ENCODE data around the gene TNK1.

TNK1 gene

DNA sequence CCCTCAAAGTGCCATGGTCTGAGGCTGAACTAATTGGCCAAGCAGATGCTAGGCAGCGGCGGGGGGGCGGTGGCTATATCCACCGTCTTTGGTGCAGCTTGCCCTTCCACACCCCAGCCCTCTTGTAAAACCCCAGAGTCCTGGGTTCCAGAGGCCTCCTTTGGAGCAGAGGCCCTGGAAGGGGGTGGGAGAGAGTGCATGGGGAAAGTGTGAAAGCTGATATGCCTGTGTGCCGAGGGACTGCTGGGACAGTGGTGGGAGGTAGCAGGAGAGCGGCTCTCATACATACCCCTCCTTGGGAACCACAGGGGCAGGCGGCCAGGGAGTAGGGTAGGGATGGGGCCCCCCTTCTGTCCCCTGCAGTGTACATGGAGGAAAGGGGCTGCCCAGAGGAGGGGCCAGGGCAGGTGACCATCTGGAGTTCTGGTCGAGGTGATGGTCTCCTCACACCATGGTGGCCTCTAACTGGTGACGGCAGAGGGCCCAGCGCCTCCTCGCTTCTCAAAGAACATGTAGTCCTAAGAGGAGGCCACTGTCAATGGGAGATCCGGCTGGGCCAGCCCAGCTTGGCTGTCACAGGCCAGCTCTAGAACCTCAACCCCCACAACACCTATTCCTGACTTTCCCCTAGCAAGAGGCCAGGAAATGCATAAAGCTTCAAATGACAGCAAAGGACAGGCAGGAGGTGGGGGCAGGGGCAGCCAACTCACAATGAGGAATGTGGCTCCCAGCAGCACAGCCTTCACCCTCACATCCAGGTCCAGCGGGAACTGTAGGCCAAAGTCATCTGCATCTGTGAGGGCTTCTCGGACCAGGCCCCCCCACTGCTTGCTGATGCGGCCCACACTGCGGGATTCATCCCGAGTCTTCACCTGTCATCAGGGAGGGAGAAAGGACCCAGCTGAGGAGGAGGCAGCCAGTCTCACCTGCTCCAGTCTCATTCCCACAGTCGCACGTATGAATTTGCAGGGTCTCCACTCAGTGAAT lies 9.3 kb downstream of the TNK1 start:
- Mint-ChIP-seq H3K27ac (peak overlapping the region; percentile 5), H3K4me1 (peaks cover 45% of the 10 kb centered on the region), H3K4me3 (no peak overlapping the region), H3K27me3 (peaks cover 3% of the 10 kb centered on the region), H3K9me3 (no peaks in the 10 kb centered on the region), H3K36me3 (peaks cover 56% of the 10 kb centered on the region)
- CTCF ChIA-PET: no interaction called here
- no peak for DNase-seq

DNA sequence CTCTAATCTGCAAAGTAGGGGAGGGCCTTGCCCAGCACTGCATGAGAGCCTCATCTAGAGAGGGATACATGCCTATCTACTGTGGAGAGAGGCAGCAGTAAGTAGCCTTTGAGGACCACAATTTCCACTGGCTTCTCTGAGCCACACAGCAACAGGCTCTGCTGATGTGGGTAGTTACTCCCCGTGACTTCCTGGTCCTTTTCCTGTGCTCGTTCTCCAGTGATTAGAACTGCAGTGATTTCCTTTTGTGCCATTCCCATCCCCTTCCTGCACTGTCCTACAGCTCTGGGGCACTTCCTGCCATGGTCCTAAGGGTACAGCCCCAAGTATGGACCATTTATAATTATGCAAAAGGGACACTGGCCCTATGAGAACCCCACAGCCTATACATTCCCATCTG lies 10.4 kb downstream of the TNK1 start:
- no peak overlapping the region for H3K27ac Mint-ChIP-seq
- H3K4me1 Mint-ChIP-seq: peaks cover 45% of the 10 kb centered on the region
- DNase-seq: no peak
- CTCF ChIA-PET: interaction anchor here (1.0 kb wide), 1 partner anchor 36 kb away, joined by 3 read pairs; no protein-coding TSS in a partner anchor
- peaks cover 53% of the 10 kb centered on the region for H3K36me3 Mint-ChIP-seq
- no peaks in the 10 kb centered on the region for H3K9me3 Mint-ChIP-seq
- H3K4me3 Mint-ChIP-seq: no peak overlapping the region
- peaks cover 7% of the 10 kb centered on the region for H3K27me3 Mint-ChIP-seq

DNA sequence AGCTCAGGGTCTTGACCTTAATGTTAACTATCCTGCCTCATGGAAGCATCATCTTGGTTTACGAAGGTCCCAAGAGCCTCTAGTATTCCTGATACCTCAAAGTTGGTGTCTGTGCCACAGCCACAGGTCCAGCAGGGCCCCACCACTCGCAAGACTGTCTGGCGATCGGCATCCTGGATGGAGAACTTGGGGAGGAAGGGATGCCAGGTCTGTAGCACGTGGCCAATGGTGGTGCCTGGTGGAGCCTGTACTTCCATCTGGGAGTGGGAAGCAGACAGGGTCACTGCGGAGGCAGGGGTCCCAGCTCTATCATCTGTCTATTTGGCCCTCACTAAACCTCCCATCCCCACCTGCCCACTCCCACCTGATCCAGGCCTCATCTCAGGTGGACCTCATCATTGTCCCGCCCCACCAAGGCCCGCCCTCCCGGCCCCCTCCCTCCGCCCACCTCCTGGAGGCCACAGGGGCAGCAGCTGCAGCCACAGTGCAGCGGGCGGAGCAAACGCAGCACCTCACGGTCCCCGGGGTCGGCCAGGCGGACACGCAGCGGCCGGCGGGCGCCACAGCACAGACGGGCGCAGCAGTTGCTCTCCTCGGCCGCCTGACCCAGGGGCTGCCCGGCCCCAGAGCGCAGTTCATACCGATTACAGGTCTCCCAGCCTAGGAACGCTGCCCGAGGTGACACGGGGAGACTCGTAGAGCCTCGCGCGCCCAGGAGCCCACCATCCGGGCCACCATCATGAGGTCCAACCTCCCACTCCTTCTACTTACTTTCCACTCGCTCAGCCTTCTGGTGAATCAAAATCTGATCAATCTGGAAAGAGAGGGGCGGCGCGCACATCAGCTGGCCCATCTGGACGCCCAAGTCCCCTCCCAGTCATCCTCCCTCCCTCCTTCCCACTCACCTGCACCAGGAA lies 12.1 kb downstream of the TNK1 start:
- Mint-ChIP-seq H3K27ac (peak overlapping the region; percentile 75), H3K9me3 (no peaks in the 10 kb centered on the region), H3K4me1 (peaks cover 41% of the 10 kb centered on the region), H3K27me3 (peaks cover 7% of the 10 kb centered on the region), H3K36me3 (peaks cover 47% of the 10 kb centered on the region), H3K4me3 (peak overlapping the region; percentile 94)
- DNase-seq: no peak
- CTCF ChIA-PET: interaction anchor here (0.6 to 0.7 kb wide), 3 partner anchors 44 to 106 kb away, joined by 3 to 4 read pairs (median 3); no protein-coding TSS in a partner anchor

DNA sequence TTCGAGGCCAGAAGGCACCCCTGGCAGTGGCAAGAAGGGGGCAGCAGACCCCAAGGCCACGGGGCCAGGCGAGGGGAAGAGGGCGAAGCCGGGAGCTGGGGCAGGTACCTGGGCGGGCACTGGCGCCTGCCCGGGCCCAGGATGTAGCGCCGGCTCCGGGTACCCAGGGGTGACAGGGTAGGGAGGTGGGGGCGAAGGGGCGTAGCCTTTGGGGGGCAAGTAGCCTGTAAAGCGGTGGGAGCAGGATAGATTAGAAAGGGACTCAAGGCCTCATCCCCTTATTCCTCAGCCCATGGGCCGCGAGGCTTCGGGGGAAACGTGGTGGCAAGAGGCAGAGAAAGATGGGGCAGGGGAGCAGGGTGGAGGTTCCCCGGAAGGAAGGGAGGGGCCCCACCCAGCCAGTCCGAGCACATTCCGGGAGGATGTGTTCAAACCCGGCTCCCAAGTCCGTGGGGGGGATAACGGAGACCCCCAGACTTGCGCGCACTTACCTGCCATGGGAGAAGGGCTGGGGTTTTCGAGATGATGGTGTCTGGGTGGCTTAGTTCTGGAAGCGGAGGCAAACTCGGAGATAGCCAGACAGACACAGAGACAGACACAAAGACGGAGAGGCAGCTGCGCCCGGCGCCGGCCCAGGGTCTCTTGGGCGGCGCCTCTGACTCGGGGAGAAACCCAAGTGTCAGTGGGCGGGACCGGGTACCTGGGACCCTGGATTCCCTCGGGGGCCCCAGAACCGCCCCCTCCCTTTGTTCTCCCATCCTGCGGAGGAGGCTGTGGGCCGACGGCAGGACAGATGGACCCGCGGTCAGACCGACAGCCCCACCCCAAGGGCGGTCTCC lies 12.9 kb downstream of the TNK1 start:
- H3K4me1 Mint-ChIP-seq: peaks cover 41% of the 10 kb centered on the region
- H3K4me3 Mint-ChIP-seq: peak overlapping the region; percentile 94
- peak overlapping the region; percentile 87 for H3K27ac Mint-ChIP-seq
- CTCF ChIA-PET: interaction anchor here (0.6 to 2.3 kb wide), 2 partner anchors 43 to 98 kb away, joined by 3 to 7 read pairs; no protein-coding TSS in a partner anchor
- peak; percentile 80 for DNase-seq
- no peaks in the 10 kb centered on the region for H3K9me3 Mint-ChIP-seq
- peaks cover 7% of the 10 kb centered on the region for H3K27me3 Mint-ChIP-seq
- peaks cover 42% of the 10 kb centered on the region for H3K36me3 Mint-ChIP-seq

DNA sequence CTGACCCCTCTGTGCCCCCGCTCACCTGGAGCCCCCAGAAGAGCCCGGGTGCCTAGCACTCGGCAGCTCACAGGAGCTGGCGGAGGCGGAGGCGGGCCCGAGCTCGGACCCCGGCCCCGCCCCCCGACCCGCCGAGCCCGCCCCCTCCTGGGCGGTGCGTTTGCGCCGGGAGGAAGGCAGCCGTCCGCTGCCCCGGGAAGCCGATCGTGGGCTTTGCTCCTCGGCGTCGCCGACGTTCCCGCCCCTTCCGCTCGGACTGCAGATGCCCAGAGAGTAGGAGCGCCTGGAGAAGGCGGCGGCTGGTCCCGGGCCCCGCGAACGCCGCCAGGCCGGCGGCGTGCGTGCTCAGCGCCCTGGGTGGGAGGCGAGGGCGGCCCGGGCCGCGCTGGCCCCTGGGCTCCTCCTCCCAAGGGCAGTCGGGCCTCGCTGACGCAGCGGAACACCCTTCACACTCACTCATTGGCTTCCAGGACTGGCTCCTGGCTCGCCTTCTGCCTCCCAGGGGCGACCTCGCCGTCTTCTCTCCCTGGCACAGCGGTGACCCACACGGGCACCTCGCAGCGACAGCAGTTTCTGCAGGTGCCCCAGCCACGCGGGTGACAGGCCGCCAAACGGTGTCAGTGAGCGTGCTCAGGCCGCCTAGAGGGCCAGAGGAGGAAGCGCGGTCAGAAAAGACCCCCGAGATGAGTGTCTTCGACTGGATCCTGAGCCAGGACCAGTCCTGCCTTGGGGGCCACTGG lies 13.7 kb downstream of the TNK1 start, which contains the start of gene PLSCR3:
Gene PLSCR3, minus strand, starts transcription at position 74 of the 740 bp plus-strand sequence. CDS start 415 bp downstream, outside the sequence.
- Mint-ChIP-seq H3K27ac (peak within 1 kb of the TSS; percentile 89), H3K36me3 (peaks cover 34% of the 10 kb centered on the region), H3K4me1 (peaks cover 39% of the 10 kb centered on the region), H3K9me3 (no peaks in the 10 kb centered on the region), H3K4me3 (peak within 1 kb of the TSS; percentile 94), H3K27me3 (peaks cover 7% of the 10 kb centered on the region)
- peak; percentile 87 for DNase-seq
- CTCF ChIA-PET: interaction anchor here (2.3 kb wide), 1 partner anchor 42 kb away, joined by 7 read pairs; no protein-coding TSS in a partner anchor

DNA sequence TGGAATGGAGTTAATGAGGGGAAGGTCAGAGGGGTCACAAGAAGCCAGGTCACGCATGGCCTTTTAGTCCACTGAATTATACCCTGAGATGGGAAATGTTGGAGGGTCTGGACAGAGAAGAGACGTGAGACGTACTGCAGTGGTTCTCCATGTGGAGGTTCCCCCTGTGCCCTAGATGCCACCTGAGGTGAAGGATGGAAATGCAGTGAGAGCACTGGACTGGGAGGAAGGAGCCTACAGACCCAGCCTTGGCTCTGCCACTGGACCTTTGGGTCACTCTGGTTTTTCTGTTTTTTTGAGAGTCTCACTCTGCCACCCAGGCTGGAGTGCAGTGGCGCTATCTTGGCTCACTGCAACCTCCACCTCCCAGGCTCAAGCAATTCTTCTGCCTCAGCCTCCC lies 15.3 kb downstream of the TNK1 start:
- Mint-ChIP-seq H3K27ac (no peak overlapping the region), H3K36me3 (peaks cover 20% of the 10 kb centered on the region), H3K9me3 (no peaks in the 10 kb centered on the region), H3K4me1 (peaks cover 33% of the 10 kb centered on the region), H3K27me3 (peaks cover 7% of the 10 kb centered on the region), H3K4me3 (peak overlapping the region; percentile 37)
- CTCF ChIA-PET: no interaction called here
- DNase-seq: no peak

DNA sequence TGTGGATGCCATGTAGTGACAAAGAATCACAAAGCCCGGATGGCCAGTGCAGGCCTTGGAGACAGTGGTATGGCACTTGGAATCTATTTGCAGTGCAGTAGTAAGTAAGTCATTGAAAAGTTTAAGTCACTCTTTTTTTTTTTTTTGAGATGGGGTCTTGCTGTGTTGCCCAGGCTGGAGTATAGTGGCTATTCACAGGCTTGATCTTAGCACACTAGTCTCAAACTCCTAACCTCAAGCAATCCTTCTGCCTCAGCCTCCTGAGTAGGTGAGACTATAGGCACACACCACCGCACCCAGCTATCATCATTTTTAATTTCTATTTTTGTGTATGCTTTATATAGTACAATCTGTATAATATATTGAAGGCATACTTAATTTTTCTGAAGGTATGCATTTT lies 17.7 kb downstream of the TNK1 start:
- CTCF ChIA-PET: interaction anchor here (1.6 kb wide), 1 partner anchor 43 kb away, joined by 4 read pairs; no protein-coding TSS in a partner anchor
- no peak for DNase-seq

DNA sequence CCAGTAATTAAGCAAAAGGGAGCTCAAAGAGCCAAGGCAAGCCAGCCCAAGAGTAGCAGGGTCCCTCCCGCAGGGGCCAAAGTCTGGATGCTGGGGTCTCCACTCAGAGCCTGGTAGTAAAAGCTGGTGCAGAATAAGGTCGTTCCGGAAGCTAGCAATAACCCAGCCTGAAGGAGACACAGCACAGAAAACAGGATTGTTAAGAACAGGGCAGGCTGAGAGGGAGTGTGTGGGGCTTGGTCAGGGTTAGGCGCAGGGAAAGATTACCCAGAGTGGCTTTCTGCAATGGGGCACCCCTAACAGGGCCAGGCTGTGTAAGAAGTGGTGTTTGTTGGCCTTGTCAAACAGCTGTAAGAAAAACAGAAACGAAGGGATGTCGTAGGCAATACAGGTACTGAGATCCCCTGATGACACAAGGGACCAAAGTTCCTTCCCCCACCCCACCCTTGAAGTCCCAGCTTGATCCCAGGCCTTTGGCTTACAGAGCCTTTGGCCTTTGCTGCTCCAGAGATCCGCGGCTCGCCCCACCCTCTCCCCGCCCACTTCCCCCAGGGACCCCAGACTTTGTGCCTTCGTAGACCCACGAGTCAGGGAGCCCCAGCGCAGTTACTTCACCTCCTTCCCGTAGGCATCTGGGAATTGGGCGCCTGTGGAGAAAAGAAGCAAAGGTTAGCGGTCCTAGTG lies 22.3 kb downstream of the TNK1 start:
- H3K27ac Mint-ChIP-seq: peak overlapping the region; percentile 92

More for the DNA sequence above, 17.7 kb downstream of the TNK1 start:
- H3K36me3 Mint-ChIP-seq: peaks cover 8% of the 10 kb centered on the region
- peaks cover 23% of the 10 kb centered on the region for H3K4me1 Mint-ChIP-seq
- peaks cover 7% of the 10 kb centered on the region for H3K27me3 Mint-ChIP-seq
- no peaks in the 10 kb centered on the region for H3K9me3 Mint-ChIP-seq
- H3K27ac Mint-ChIP-seq: no peak overlapping the region
- H3K4me3 Mint-ChIP-seq: no peak overlapping the region

DNA sequence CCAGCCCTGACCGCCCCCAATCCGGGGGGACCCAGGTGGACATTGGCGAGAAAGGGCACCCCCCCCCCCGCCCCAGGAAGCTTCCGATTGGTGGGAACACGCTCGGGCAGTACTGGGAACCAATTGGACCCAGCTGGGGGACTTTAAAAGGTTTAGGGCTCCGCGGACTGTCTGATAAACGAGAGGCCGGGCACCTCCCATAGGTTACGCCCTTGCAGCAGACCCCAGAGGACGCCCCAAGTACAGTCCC lies 22.8 kb downstream of the TNK1 start:
- no peak for DNase-seq
- Mint-ChIP-seq H3K36me3 (peaks cover 5% of the 10 kb centered on the region), H3K4me3 (peak overlapping the region; percentile 95), H3K27ac (peak overlapping the region; percentile 92), H3K27me3 (peaks cover 41% of the 10 kb centered on the region), H3K4me1 (peaks cover 20% of the 10 kb centered on the region), H3K9me3 (no peaks in the 10 kb centered on the region)
- CTCF ChIA-PET: interaction anchor here (0.5 to 2.2 kb wide), 5 partner anchors 32 to 138 kb away, joined by 3 to 6 read pairs (median 3); partner anchors contain the start of gene TMEM102

More for the DNA sequence above, 22.3 kb downstream of the TNK1 start:
- CTCF ChIA-PET: interaction anchor here (0.5 to 2.2 kb wide), 5 partner anchors 32 to 139 kb away, joined by 3 to 6 read pairs (median 3); partner anchors contain the start of gene TMEM102
- DNase-seq: peak; percentile 60
- H3K4me1 Mint-ChIP-seq: peaks cover 19% of the 10 kb centered on the region
- H3K27me3 Mint-ChIP-seq: peaks cover 39% of the 10 kb centered on the region
- no peaks in the 10 kb centered on the region for H3K9me3 Mint-ChIP-seq
- H3K36me3 Mint-ChIP-seq: peaks cover 5% of the 10 kb centered on the region
- peak overlapping the region; percentile 95 for H3K4me3 Mint-ChIP-seq

DNA sequence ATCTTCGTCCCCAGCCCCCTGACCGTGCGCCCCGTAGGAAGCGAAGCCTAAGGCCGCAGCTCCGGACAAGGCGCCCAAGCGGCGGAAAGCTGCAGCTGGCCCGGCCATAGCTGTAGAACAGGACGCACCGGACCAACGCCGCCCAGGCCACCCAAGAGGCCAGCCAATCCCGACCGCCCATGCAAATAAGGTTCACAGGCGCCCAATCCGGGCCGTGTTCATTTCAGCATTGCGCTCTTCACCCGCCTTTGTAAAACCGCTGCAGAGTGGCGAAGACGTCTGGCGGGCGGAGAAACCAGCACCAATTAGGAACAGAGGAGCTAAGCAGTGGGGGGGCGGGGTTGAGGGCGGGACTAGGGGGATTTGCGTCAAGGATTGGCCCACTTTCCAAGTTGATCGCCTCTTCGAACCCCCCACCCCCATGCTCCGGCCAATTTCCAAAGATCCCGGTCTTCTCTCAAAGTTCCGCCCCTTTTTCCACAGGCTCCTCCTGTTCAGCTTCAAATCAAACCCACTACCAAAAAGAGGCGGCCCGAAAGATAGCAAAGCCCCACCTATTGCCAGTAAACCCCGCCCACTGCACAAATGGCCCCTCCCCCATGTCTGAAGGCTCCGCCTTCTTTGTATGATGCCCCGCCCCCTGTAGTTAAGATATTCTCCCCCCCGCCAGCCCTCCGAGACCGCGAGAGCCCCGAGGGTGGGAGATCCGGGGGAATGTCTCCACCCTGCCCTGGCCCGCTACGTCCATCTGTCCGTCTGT lies 23.3 kb downstream of the TNK1 start, which contains the start of gene TMEM256:
Gene TMEM256, minus strand, starts transcription at position 121 of the 760 bp plus-strand sequence. Its CDS starts 13 bp downstream, at position 108.
- Mint-ChIP-seq H3K4me3 (peak within 1 kb of the TSS; percentile 95), H3K27me3 (peaks cover 46% of the 10 kb centered on the region), H3K9me3 (no peaks in the 10 kb centered on the region), H3K4me1 (peaks cover 22% of the 10 kb centered on the region), H3K27ac (peak within 1 kb of the TSS; percentile 92), H3K36me3 (peaks cover 5% of the 10 kb centered on the region)
- peak; percentile 98 for DNase-seq
- CTCF ChIA-PET: interaction anchor here (1.0 to 2.2 kb wide), 4 partner anchors 31 to 138 kb away, joined by 3 to 6 read pairs (median 4); partner anchors contain the start of gene TMEM102

DNA sequence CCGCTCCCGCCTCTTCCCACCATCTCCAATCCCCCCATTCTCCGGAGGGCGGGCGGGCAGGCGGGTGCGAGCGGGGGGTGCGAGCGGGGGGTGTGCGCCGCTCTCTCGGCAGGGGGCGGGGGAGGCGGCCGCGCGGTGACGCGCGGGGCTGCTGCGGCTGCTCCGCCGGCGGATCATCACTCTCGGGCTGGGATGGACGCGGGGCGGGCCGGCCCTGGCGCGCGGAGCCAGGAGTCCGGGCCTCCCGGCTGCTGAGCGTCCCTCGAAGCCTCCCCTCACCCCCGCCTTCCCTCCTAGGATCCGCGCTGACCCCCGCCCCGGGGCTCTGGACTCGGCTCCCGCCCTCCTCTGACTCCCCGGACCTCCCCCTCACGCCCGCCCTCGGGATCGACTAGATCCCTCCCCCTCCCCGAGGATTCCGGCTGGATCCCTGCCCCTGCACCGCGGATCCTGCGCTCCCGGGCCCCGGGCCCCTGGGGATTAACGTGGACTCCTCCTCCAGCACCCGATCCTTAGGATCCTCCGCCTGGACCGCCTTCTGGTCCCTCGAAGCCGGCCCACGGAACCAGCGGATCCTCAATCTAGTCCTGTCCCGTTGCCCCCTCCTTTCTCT lies 24.0 kb downstream of the TNK1 start:
- peak overlapping the region; percentile 95 for H3K4me3 Mint-ChIP-seq
- H3K36me3 Mint-ChIP-seq: peaks cover 5% of the 10 kb centered on the region
- H3K4me1 Mint-ChIP-seq: peaks cover 22% of the 10 kb centered on the region
- peaks cover 50% of the 10 kb centered on the region for H3K27me3 Mint-ChIP-seq
- DNase-seq: peak; percentile 81
- peak overlapping the region; percentile 92 for H3K27ac Mint-ChIP-seq
- CTCF ChIA-PET: interaction anchor here (1.0 to 2.2 kb wide), 3 partner anchors 30 to 35 kb away, joined by 3 to 6 read pairs (median 5); partner anchors contain the start of gene TMEM102
- no peaks in the 10 kb centered on the region for H3K9me3 Mint-ChIP-seq
